ENCODE results near the gene TRAF2.
A peak's percentile ranks its signal among the peaks of the same experiment; 100 is the strongest.
"Not testable (repeated sequence)": the region's sequence is repeated elsewhere in the genome, so short reads cannot be mapped to it uniquely, and the experiment has no call there.

The TRAF2 gene

DNA sequence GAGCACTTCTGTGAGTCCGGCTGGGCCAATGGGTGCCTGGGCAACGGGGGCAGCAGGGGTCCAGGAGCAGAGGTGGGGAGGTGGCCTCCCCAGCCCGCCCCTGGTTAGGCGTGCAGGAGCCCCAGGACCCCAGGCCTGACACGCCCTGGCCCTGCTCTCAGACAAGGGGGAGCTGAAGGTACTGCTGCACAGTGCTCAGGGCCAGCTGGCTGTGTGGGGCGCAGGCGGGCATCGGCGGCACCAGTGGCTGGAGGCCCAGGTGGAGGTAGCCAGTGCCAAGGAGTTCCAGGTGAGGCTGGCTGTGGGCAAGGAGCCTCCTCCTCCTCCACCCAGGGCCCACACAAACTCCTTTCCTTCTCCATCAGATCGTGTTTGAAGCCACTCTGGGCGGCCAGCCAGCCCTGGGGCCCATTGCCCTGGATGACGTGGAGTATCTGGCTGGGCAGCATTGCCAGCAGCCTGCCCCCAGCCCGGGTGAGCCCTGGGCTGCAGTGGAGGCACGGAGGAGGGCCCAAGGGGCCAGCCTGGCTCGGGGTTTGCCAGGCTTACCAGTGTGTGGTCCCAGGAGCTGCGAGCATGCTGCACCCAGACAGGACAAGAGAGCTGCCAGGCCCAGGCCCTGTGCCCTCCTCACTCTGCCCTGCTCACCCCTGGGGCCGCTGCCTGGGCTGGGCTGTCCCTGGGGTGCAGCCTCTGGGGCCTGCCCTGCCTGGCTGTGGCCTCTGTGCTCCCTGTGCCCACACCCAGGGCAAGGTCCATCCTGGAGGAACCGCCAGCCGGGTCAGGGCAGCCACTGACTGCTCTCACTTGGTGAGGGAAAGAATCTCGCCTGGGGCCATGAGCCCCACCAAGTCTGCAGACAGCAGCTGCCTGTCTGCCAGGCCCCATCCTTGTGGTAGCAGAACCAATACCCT lies 27.2 kb upstream of the TRAF2 start:
- DNase-seq, result no peak

DNA sequence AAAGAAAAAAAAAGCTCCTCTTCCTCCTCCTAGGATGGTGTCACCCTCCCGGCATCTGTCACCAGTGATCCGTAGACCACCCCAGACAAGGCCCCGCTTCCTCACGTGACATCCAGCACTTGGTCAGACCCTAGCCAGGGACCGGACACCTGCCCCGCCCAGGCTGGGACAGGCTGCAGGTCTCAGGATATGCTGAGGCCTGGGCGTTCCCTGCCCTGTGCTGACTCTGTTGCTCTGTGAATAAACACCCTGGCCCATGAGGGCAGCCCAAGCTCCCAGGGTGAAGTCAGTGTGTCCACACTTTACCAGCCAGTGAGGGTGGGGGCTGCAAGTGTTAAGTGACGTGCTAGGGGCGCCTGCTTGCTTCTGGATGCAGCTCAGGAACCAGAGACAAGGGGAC lies 25.8 kb upstream of the TRAF2 start:
- DNase-seq, result no peak

DNA sequence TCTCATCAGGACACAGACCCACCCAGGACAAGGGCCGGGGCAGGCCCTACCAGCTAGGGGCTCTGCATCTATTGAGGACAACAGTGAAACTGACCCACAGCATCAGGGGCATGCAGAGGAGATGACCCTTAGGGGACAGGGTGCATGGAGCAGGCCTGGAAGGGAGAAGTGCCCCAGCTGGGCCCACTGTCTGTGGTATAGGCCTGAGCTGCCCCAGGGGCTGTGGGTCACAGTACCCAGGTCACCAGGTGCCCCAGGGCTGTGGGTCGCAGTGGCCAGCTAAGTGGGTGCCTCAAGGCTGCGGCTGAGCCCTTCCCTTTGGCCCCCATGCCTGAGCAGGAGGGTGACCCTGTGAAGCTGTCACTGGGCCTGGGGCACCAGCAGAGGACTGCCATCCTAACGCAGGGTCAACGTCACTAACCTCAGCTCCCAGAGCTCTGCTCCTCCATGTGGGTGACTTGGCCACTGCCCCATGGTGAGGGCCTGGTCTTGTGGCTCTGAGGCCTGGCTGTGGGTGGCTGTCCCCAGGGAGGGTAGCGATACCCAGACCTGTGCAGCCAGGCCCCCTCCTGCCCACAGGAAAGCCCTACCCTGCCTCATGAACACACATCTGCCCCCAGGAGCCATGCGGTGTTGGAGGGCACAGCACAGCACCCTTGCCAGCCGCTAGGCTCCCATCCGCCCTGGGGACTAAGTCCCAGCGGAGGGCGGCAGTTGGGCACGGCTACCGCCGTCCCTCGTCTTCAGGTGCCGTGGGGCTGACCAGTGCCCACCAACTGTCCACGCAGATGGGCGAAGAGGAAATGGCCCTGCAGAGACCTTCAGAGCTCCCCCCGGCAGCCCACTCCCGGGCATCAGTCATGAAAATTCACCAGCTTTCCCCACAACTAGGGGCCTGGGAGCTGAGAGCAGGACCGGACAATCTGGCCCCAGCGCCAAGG lies 25.1 kb upstream of the TRAF2 start:
- no peak for DNase-seq

DNA sequence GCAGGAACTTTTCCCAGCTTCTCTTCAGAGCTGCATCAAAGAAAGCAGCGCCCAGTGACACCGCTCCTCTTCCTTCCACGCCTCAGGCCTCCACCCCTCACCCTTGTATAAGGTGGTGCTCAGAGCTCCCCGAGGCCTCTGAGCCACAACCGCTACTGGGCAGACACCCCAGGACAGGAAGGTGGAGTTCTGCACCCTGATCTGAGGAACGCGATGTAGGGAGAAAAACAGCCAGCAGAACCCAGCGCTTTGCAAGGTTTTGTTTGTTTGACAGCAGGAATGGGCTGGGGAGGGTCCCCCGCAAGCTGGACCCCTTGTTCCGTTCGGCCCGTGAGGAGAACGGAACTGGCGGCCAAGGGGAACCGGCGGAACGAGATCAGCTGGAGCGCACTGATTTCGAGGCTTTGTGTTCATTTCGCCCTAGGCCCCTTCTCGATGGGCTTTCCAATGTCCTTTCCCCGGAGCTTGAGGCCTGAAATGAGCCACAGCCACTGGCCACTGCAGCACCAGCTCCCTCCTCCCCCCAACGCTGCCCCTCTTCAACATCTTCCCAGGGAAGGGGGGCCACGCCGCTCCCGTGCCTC lies 24.4 kb upstream of the TRAF2 start:
- DNase-seq, result no peak

DNA sequence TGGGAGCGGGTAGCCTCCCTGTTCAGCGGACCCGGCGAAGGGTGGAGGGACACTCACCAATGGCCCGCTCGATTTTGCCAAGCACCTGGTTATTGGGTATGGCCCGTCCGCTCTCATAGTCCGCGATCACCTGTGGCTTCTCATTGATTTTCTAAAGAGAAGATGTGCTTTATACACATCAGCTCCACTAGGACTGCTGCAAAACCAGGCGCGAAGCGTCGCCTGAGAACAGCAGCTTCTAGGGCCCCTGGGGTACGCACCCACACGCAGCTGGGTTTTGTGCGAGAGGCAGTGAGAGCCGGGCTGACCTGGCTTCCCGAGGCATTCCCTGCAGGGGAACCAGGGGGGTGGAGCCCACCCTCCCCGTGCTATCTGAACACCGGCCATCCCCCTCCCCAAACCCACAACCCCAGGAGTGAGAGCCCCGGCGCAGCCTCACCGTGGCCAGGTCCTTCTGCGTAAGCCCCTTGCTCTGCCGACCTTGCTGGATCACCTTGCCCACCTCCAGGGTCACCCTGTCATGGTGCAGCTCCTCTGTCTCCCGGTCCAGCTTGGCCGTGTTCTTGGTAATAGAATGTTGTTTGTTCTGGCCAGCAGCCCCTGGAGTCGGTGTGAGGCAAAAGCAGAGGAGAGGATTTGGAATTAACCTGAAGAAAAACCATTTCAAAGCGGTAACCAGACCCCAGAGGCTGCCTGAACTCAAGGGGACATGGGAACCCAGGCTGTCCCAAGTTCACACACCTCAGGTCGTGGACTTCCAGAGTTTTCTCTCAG lies 23.3 kb upstream of the TRAF2 start:
- no peak for DNase-seq

DNA sequence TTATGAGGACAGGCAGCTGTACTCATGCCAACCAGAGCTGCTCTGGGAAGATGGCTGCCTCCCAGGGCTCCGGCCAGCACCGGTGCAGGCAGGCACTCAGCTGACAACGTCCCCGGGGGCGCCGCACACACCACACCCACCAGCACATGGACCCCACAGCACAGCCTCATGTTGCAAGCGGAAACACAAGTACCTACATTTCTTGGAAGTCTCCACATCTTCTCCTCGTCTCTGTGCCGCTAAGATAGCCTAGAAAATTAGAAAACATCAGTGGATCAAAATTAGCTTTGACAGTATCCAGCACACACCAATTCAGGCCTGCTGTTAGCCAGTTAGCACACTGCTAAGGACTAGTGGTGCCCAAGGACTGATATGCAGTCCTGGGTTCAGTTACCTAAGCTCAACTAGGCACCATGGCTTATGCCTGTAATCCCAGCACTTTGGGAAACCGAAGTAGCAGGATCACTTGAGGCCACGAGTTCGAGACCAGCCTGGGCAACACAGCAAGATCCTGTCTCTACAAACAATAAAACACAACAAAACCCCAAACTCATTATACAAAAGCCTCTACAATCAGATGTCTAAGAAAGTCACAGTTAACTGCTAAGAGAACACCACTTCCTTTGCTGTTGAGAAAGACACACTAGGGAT lies 22.6 kb upstream of the TRAF2 start:
- DNase-seq, result no peak

DNA sequence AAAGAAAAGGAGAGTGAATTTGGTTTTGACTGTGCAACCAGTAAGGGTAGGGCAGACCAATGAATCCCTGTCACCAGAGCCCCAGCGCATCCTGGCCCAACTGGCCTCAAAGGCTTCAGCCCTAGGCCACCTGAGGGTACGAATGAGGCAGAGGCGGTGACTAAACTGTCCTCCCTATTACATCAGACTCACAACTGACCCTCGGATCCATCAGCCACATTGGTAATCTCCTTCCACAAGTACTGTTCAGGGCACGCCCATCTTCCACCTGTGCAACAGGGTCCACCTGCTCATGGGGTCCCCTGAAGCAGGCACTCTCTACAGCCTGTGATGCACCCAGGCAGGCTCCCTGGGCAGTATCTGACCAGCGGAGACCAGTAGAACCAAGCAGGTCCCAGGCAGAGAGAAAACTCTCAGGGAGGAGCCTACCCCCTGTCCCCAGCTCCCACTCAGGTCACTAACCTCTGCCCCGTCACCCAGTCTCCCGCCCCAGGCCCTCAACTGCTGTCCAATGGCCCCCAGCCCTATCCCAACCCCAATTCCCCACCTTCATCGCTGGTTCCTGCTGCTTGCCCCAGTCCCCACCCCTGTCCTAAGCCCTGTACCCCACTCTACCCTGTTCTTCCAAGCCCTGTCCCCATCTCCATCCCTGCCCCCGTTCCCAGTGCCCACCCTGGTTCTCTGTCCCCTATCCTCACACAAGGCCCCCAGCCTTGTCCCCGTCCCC lies 21.1 kb upstream of the TRAF2 start:
- DNase-seq, result no peak

DNA sequence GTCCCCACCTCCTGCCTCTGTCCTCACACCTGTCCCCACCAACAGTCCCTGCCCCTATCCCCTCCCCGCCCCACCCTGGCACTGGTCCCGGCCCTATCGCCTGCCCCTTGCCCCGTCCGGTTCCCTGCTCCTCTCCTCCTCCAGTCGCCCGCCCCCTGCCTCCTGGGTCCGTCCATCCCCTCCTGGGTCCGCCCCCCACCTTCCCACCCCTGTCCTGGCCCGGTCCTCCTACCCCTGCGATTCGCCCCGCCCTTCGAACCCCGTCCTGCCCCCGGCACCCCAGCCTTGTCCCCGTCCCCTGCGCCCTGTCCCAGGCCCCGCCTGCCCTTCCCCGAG lies 20.6 kb upstream of the TRAF2 start:
- DNase-seq, result no peak

DNA sequence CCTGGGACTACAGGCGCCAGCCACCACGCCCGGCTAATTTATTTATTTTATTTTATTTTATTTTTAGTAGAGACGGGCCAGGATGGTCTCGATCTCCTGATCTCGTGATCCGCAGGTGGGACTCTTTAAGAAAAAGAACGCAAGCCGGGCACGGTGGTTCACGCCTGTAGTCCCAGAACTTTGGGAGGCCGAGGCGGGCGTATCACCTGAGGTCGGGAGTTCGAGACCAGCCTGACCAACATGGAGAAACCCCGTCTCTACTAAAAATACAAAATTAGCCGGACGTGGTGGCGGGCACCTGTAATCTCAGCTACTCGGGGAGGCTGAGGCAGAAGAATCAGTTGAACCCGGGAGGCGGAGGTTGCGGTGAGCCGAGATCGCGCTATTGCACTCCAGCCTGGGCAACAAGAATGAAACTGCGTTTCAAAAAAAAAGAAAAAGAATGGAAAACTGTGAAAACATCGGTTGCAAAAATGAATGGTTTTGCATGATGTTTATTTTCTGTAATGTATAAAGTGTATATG lies 19.4 kb upstream of the TRAF2 start:
- DNase-seq, result not testable (repeated sequence)

DNA sequence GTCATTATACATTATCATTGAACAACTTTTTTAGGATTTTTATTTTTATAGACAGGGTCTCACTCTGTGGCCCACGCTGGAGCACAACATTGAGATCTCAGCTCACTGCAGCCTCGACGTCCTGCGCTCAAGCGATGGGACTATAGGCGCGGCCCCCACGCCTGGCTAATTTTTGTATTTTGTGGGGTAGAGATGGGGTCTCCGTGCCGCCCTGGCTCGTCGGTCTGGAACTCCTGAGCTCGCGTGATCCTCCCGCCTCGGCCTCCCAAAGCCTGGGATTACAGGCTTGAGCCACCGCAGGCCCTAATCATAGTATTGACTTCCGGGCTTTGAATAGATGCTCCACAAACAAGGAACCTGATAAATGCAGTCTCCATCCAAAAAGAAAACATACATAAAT lies 18.8 kb upstream of the TRAF2 start:
- no peak for DNase-seq

DNA sequence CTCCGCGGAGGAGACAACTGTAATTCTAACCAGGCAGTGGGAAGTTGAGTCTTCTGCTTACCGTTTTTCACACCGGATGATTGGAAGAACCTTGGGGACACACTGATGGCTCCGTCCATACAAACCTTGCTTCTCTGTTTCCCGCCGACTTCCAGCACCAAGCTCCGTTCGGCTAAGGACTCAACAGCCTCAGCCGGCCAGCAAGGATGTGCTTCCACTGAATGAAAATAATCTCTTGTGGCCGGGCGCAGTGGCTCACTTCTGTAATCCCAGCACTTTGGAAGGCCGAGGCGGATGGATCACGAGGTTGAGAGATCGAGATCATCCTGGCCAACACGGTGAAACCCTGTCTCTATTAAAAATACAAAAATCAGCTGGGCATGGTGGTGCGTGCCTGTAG lies 18.4 kb upstream of the TRAF2 start:
- DNase-seq, result no peak

DNA sequence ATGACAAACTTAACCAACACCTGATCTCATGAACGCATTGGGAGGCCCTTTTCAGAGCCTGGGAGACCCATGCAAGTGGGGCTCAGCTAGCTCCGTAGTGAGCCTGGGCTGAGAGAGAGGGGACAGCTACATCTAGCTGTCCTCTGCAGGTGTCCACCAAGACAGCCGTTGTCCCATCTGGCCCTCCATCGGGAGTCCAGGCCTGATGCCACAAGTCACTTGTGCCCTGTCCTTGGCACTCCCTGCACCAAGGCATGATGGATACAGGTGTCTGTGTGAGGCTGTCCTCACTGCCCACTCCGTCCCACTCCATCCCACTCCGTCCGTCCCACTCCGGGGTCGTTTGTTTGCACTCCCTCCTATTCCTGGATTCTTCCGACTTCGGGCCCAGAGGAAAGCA lies 17.7 kb upstream of the TRAF2 start:
- no peak for DNase-seq

DNA sequence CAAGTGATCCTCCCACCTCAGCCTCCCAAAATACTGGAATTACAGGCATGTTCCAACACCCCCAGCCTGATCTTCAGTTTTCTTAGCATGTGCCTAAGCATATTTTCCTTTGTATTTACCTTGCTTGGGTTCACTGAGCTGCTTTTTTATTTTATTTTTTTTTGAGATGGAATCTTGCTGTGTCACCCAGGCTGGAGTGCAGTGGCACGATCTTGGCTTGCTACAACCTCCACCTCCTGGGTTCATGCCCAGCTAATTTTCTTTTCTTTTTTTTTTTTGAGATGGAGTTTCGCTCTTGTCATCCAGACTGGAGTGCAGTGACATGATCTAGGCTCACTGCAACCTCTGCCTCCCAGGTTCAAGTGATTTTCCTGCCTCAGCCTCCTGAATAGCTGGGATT lies 16.7 kb upstream of the TRAF2 start:
- not testable (repeated sequence) for DNase-seq

DNA sequence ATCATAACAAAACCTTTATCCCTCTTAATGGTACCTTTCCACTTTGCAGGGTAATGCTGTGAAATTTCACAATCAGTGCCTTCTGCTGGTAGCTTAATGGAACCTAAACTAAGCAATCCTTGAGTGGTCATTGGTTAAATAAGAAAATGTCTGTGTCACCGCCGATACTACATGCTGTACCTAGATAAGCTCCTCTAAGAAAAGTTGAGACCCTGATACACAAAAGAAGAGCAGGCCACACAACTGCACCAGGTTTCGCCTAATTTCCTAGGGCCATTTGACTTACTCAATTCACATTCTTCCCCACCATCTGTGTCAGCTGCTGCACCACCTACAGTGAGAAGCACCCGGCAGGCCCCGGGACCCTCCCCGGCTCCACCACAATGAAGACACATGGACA lies 11.2 kb upstream of the TRAF2 start:
- no peak for DNase-seq

DNA sequence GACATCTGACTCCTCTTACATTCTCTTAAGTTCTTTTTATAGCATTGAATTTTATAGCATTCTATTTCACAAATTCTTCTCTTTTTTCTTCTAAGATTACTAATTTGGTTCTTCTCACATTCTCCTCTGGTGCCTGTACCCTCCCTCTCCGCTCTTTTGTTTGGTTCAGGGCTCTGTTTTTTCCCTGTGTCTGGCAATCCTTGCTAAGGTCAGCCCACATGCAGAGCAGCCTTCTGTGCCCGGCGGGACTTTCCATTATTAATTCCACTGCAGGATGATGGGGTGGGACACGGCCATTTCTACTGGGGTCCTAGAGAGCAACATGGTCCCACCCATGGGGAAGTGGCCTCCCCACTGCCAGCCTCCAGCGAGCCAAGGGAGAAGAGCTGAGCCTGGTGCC lies 9.8 kb upstream of the TRAF2 start:
- no peak for DNase-seq

DNA sequence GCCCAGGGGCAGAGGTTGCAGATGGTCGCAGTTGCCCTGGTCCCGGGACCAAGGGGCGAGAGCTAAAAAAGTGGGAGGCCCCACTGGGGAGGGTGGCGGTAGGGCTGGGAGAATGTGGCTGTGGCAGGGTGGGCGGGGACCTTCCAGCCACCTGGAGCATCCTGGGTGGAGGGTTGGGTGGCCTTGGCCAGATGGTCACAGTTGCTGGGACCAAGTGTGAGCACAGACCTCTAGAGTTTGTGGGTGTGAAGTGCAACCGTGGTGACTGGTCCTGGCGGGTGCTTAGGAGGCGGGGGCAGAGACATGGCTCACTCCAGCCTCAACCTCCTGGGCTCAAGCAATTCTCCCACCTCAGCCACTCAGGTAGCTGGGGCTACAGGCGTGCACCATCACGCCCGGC lies 5.7 kb upstream of the TRAF2 start:
- DNase-seq, result no peak

DNA sequence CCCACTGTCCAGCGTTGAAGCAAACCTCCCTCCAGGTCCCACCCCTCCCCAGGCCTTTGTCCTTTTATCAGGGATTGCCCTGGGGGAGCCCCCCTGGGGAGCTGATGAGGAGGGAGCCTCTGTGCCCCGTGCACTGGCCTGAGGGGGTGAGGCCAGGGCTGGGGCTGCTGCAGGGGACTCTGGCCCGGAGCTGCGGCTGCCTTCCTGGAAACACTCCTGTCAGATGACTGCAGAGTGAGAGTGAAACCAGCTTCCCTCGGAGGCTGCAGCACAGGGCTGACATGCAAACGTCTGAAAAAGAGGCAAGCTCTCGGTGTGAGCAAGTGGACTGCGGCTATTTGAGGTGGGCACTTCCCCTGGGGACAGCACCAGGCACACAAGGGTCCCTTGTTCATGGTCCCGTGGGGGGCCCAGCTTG lies 4.6 kb upstream of the TRAF2 start:
- no peak for DNase-seq

DNA sequence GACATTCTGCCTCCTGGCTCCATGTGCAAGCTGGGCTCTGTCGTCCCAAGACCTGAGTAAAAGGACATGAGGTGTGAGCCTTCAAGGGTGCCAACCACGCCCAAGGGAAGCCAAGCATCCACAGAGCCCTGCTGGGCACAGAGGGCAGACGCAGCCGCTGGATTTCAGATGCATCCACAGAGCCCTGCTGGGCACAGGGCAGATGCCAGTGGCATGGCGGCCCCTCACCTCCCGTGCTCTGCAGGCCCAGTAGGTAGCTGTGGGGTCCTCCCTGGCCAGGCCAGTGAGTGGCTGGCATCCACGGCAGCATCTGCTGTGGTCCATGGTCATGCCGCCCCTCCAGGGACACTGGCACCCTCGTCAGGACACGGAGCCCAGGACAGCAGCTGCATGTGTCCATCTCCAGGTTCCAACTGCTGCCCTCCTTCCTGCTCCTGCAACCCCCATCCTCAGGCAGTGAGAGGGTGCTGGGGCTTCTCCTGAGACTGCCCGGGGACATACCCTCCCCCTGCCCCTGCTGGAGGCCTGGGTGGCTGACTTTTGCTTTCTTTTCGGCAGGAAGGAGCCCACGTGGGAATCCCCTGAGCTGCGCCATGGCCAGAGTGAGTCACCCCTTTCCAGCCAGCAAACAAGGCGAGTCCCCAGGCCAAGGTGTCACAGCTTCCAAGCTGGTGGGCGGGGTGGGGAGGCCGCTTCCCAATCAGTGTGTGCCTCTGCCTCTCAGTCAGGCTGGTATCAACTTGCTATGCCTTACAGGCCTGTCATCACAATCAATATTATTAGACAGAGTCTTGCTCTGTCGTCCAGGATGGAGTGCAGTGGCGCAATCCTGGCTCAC lies 4.0 kb upstream of the TRAF2 start:
- DNase-seq, result peak; percentile 83

DNA sequence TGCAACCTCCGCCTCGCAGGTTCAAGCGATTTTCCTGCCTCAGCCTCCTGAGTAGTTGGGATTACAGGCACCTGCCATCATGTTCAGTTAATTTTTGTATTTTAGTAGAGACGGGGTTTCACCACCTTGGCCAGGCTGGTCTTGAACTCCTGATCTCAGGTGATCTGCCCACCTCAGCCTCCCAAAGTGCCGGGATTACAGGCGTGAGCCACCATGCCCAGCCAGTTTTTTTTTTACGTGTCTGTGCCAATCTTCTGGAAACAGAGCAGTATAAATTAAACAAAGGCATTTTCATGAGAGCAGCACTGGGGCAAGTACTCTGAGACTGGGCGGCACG lies 3.4 kb upstream of the TRAF2 start:
- not testable (repeated sequence) for DNase-seq

DNA sequence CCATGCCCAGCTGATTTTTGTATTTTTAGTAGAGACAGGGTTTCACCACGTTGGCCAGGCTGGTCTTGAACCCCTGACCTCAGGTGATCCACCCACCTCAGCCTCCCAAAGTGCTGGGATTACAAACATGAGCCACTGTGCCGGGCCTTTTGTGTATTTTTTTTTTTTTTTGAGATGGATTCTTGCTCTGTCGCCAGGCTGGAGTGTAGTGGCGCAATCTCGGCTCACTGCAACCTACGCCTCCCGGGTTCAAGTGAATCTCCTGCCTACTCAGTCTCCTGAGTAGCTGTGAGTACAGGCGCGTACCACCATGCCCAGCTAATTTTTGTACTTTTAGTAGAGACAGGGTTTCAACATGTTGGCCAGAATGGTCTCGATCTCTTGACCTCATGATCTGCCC lies 2.6 kb upstream of the TRAF2 start:
- not testable (repeated sequence) for DNase-seq

Measured in CD4-positive, alpha-beta T cell treated with Interferon gamma for 1 hour (primary cell).